NCI-H1436 (cell line): Measurements from ENCODE around the gene EFNB2.

Experiments
- DNase-seq: peaks from one replicate; lab custom pipeline; 2025; lab: John Stamatoyannopoulos, UW

EFNB2 gene

DNA sequence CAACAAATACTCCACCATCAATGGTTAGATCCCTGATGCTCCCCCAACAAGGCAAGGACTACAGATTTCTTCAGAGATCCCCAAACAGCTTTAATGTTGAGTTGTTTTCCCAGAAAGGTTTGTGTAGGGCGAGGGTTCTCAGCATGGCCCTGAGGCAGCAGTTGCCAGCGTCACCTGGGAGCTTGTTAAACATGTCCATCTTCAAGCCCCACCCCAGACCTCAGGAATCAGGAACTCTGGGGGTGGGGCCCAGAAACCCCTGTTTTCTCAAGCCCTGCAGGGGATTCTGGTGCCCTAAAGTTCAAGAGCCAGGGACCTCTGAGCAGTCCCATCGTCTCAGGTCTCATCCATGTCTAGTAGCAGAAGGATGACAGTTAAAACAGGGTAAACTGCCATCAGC, 9.6 kb downstream of the EFNB2 start:
- DNase-seq, result no peak

DNA sequence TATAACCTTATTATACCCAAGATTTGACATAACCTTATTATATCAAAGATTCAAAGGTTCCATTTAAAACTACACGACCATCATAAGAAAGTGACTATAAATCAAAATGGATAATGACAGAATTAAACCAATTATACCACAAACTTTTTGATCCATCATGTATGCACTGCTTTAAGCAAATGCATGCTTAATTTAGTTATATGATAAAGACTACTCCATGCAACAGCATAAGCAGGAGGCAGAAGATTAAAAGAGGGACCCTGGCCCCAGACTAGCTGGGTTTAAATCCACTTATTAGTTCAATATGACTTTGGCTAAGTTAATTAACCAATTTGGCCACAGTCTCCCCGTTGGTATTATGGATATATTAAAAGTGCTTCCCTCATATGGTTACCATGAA, 11.4 kb downstream of the EFNB2 start:
- DNase-seq, result no peak

- no peak for DNase-seq
These were observed 11.9 kb downstream of the EFNB2 start for GRCh38 chr13:106523576-106523975.

DNA sequence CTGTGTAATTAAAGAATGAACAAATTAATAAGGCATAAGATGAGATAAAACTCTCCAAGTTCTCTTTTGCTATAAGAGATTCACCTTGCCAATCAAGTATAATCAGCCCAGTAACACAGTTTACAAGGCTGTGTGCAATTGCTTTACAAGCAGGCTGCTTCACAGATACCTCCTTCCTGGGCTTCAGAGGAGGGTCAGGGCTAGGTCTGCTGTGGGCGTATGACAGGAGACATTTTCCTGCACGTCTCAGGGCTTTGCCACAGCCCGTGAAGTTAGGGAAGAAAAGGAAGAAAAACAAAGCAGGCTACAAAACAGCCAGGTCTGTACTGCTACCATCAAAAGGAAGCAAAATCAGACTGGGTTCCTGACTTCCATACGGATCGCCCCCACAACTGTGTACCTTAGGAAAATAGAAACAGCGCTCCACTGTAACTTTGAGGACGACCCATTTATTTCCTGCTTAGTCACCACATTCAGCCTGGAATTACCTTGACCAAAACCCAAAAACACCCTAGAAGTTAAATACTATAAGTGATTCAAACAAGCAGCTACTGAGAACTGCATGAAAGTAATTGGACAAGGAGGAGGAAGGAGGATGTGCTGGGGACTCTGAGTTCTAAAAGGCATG, 12.4 kb downstream of the EFNB2 start:
- DNase-seq, result no peak

- no peak for DNase-seq
These were observed 13.3 kb downstream of the EFNB2 start for GRCh38 chr13:106522112-106522705.

DNA sequence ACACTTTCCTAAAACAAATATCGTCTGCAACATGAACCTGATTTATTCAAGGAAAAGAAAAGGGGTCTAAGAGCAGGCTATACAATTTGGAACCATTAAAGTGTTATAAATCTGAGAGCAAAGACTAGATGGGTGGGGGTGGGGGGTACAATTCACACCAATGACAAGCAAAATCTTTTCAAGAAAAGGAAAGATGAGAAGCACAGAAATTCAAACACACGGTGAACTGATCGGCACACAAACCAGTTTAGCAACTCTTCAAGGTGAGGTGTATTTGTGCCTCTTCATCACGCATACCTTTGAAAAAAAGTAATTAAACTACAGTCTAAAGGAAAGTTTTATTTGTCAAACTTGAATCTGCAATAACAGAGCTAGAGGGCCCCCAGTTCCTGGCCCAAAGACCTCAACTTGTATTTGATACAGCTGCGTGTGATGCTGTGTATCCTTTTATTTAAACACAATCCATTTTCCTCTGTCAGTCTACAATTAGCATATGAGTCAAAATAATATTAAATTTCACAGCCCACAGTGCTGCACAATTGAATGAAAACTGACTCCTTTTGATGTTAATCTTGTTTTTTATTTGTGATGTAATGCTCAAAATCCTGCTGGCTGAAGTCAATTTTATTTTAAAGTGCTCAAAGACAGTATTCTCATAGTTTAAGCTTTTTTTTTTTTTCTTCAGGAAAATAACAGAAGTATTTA, 14.2 kb downstream of the EFNB2 start:
- peak; percentile 44 for DNase-seq

GRCh38 chr13:106520251-106521054, 15.0 kb downstream of the EFNB2 start:
- DNase-seq, result no peak

DNA sequence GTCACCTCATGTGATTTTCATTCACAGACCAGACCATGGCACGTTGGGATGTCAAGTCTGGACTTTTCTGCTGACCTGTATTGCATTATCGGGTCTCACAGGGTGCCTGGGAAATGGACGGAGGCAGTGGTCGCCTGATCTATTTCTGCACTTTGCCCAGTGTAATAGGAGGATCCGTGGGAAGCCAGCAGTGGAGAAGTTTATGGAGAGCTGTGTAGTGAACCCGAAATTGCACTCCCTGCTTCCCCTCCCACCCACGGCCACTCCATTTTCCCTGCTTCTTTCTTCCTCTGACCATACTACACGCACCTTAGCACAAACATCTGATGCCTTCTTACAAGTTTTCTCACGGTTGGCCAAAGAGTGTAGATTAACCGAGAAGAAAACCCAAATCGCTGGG, 16.9 kb downstream of the EFNB2 start:
- DNase-seq, result no peak

DNA sequence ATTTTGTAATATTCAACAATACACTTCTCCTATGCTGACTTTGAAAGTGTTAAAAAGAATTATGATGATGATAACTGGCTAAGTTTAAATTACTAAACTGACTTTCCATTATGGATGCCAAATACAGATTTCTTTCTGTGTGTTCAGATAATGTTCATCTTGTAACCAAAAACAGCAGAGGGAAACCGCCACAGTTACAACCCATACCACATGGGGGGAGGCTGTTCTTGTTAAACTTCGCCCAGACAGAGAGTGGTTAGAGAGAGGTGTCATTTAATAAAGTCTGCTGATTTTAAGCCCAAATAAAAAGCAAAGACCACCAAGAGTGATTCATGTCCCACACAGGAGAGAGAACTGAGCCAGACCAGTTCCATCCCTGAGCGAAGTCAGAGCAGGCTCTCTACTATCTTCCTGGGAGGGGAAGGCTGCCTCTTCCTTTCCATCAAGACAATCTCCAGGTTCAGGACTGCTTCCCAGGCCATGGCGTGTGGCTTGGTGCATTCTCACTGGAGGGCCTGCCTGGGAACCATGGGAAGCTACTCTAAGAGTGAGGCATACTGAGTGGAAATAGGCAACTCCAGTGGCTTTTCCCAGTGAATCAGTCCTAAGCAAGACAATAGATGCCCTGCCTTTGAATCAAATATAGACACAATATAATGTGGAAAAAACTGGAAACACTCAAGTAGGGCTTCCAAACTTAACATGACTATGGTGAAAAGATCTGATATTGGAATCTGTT, 18.2 kb downstream of the EFNB2 start:
- no peak for DNase-seq

- DNase-seq, result no peak
These were observed 19.7 kb downstream of the EFNB2 start for GRCh38 chr13:106515635-106516254.

DNA sequence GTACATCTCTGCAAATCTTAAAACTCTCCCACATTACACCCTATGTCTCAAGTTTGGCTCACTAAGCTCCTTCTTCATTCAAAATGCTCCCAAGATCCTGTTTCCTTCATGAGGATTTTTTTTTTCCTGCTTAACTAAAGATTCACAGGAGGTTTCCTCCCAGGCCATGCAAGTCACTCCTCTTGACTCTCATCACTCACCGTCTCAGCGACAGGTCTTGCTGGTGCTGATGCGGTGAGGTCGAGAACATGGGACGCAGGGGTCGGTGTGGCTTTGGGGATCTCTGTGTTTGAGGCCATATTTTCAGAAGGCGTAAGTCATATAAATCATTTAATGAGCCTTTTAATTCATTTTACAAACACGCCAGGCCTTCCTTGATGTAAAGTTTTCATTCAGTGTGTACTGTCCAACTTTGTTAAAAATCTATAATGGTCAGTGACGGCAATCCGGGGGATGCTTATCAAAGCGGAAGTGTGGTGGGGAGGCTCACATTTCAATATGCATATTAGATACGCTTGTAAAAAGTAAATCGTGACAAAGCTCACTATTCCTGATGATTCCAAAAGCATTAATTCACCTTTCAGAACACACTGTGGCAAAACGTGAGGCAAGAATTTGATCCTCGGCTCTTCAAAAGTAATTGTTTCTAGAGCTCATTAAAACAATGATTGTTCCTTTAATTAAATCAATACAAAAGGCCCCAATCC, 20.4 kb downstream of the EFNB2 start:
- no peak for DNase-seq

DNA sequence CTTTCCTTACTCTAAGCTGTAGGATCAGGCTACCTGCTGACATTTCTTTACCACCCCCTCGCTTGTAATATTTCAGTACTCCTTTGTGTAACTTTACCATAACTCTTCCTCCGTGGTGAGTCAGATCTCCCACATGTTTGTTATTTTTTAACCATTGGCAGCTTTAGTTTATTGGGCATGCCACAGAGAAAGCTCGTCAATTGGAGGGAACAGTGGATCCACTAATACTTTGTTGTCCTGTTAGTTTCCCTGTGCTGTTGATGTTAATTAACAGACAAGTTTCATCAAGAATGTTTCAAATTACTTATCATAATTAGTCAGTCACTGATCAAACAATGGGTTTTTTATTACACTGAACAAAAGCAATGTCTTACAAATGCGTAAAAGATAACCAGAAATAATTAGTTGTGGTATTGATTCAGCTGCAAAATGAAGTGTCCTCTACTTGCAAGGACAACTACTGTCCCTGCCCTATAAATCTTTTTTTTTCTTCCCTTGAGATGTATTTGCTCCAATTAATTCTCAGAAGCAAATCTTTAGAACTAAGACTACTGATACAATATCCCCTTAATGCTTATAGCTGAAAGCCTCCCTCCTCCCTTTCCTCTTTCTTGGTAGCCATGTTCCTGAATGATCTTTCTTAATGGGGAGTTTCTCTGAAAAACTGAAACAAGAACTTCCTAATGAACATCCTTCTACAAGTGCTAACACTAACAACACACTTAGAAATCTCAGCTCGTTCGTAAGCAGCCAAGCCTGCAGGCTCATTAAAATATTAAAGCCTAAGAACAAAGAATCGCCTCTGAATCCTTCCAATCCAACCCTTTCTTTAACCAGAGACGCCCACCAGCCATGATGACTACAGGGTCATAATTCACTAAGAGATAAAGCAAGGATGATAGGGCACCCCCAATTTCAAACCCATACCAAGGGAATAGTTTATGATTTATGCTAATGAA, 22.2 kb downstream of the EFNB2 start:
- DNase-seq, result no peak

- DNase-seq, result no peak
These were observed 27.7 kb downstream of the EFNB2 start for GRCh38 chr13:106507560-106508274.

DNA sequence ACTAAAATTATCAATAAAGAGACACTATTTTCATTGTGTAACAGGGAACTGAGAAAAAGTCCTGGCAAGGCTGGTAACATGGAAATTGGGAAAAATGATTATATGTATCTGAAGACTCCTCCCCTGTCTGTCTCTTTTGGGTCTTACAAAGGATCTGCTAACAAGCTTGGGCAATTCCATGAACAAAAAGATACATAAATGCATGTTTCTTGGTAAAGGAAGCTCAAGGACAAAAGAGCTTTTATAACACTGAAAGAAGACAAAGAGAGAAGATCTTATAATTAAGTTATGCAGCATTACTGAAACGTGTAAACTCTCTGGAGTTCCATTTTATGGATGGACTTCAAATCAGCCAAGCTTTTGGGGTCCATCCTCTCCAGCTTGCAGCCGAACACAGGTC, 29.2 kb downstream of the EFNB2 start:
- no peak for DNase-seq

DNA sequence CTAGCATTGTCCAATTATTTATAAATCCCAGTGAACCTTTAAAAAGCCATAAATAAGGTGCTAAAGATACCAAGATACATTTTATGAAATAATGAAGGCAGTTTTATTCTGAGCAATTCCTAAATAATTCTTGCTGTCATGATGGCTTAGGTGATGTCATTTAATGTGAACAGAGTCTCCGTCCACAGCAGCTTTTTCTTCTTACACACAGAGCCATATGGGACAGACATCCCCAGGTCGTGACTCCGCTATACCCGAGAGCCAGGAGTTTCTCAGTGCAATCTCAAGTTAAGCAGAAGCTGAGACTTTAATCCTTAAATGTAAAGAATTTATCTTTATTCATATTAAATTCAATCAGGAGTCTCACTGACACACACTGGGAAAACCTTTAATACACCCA, 29.7 kb downstream of the EFNB2 start:
- no peak for DNase-seq

GRCh38 chr13:106505295-106505694, 30.2 kb downstream of the EFNB2 start:
- DNase-seq, result no peak

- no peak for DNase-seq
These were observed 31.6 kb downstream of the EFNB2 start for GRCh38 chr13:106503730-106504453.

- DNase-seq, result no peak
These were observed 32.2 kb downstream of the EFNB2 start for GRCh38 chr13:106503272-106503671.
